GM06990 (cell line): ENCODE measurements around the gene SLC43A2.
A peak's percentile ranks its signal among the peaks of the same experiment; 100 is the strongest.

Experiments
- DNase-seq: peaks from one replicate; pipeline ENCODE4 v3.0.0-alpha.2; 2011; ENCODE audit not compliant: insufficient read length; ENCODE audit errors: extremely low read depth
- H3K27me3 ChIP-seq: replicated peaks from 2 replicates; pipeline ENCODE4 v1.6.0; 2011; ENCODE audit warnings: low read length; ENCODE audit not compliant: control insufficient read depth, insufficient read depth
- H3K36me3 ChIP-seq: 2 replicates; pipeline ENCODE4 v1.5.1; 2011; ENCODE audit warnings: low read length; ENCODE audit not compliant: control insufficient read depth, insufficient read depth
- H3K4me3 ChIP-seq: replicated peaks from 2 replicates; pipeline ENCODE4 v1.5.1; 2011; ENCODE audit warnings: low read depth, mild to moderate bottlenecking, control low read depth, low read length
- CTCF ChIP-seq: IDR thresholded peaks from 2 replicates; pipeline ENCODE4 v1.5.1; 2011; ENCODE audit warnings: low read length, control low read depth, mild to moderate bottlenecking, inconsistent platforms; ENCODE audit not compliant: insufficient read depth, poor library complexity, severe bottlenecking

Gene SLC43A2

DNA sequence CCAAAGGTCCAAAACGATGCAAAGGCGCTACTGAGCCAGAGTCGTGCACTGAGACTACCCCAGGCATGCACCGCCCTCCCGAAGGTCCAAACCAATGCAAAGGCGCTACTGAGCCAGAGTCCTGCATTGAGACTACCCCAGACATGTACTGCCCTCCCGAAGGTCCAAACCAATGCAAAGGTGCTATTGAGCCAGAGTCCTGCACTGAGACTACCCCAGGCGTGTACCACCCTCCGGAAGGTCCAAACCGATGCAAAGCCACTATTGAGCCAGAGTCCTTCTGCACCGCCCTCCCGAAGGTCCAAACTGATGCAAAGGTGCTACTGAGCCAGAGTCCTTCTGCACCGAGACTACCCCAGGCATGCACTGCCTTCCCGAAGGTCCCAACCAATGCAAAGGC lies 27.1 kb downstream of the SLC43A2 start:
- DNase-seq: no peak
- H3K4me3 ChIP-seq: no peak overlapping the region
- H3K27me3 ChIP-seq: no peaks in the 10 kb centered on the region
- no peak for TF ChIP-seq CTCF
- peaks cover 13% of the 10 kb centered on the region for H3K36me3 ChIP-seq

- no peak for TF ChIP-seq CTCF
- Histone ChIP-seq H3K4me3 (no peak overlapping the region), H3K36me3 (peaks cover 9% of the 10 kb centered on the region), H3K27me3 (no peaks in the 10 kb centered on the region)
- no peak for DNase-seq
Observed at GRCh38 chr17:1598399-1599095, 30.1 kb downstream of the SLC43A2 start.

DNA sequence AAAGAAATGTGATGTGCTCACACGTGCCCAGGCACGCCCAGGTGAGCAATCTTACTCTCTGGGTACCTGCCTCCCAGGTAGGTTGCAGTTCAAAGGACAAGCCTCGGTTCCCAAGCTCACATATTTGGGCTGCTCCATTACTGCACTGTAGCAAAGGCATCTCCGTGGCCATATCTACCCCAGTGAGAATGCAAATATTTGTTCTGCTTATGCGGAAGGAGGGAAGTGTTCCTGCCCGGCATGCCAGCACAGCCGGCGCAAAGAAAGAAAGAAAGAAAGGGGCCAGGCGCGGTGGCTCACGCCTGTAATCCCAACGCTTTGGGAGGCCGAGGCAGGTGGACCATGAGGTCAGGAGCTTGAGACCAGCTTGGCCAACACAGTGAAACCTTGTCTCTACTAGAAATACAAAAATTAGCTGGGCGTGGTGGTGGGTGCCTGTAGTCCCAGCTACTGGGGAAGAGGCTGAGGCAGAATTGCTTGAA lies 30.7 kb downstream of the SLC43A2 start:
- TF ChIP-seq CTCF: no peak
- H3K27me3 ChIP-seq: no peaks in the 10 kb centered on the region
- H3K36me3 ChIP-seq: peaks cover 9% of the 10 kb centered on the region
- no peak overlapping the region for H3K4me3 ChIP-seq
- no peak for DNase-seq

- no peak for DNase-seq
- H3K4me3 ChIP-seq: peak overlapping the region; percentile 10; the same call in 1 of the 2 replicates
- H3K36me3 ChIP-seq: peaks cover 13% of the 10 kb centered on the region
- no peaks in the 10 kb centered on the region for H3K27me3 ChIP-seq
- TF ChIP-seq CTCF: no peak
Observed at GRCh38 chr17:1593630-1593931, 35.1 kb downstream of the SLC43A2 start.

DNA sequence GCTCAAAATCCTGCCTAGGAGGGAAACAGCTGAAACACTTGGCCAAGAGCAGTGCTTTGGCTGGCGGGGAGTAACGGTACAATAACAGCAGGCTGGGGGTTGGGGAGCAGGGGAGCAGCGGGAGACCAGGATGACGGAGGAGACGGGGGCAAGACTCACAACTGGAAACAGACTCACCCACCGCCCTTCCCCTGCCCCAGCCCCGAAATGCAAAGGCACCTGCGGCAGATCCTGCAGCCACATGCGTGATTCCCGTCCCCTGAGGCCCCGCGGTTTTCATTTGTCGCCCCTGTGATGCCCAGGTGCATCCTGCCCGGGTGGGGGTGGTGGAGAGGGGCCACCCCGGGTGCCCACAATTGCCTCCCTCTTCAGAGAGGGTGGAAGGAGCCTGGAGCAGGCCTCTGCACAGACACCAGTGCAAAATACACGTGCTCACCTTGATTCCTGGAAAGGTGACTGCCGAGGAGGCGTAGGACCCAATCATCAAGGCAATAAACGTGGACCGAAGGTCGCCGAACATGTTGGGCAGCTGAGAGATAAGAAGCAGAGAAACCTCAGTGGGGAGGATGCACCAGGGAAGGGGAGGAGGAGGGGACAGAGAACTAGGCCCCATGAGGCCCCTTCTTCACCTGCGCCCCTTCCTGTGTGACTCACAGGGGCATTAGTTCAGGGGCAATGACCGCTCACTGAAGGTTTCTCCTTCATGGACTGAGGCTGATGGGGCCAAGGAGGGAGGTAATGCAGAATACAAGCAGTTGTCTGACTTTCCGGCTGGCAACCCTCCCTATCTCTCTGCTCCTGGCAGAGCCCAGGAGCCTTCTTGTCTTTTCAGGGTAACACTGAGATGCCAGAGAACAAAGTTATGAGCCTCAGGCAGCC lies 35.6 kb downstream of the SLC43A2 start:
- peak; percentile 90 for DNase-seq
- peak overlapping the region; percentile 10 for H3K4me3 ChIP-seq
- H3K27me3 ChIP-seq: no peaks in the 10 kb centered on the region
- H3K36me3 ChIP-seq: peaks cover 13% of the 10 kb centered on the region
- TF ChIP-seq CTCF: no peak
